GM18498 (cell line): ENCODE measurements around the gene UBASH3B.

Source experiments
- ATAC-seq: cut with Tn5 transposase; IDR thresholded peaks from one replicate; pipeline ENCODE4 v1.9.1; 2021; ENCODE audit warnings: mild to moderate bottlenecking, moderate library complexity; ENCODE audit not compliant: unreplicated experiment

Gene UBASH3B

DNA sequence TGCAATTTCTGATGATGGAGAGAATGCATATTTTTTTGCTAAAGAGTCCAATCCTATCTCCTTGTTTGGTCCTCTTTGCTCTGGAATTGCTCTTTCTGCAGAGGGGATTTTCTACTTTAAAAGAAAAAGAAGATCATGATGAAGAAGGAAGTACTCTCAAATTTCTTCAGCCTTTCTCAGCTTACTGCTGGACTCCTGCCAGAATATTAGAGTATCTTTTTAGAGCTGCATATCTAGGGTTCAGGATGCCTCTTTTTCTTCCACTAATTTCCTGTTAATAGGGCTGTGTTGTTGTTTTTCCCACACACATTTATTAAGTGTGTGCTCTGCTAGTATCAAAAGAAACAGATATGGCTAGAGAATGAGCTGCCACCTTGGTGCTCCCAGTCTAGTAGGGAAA is 18.2 kb downstream of the UBASH3B start:
- no peak for ATAC-seq

DNA sequence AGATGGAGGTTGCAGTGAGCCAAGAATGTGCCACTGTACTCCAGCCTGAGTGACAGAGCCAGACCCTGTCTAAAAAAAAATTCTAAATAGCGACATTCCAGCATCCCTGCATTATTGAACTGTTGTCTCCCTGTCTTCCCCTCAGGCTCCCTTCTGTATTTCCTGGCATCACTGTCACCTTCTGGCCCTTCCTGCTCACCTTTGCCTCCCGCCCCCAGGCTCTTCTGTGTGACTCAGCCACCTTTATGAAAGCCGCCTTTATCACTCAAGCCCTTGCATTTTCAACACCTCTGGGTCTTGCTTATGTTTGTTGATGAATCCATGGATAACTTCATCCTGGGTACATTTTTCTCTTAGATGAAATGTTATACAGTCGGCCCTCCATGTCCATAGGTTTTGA is 21.1 kb downstream of the UBASH3B start:
- ATAC-seq = no peak

- no peak for ATAC-seq
Observed at GRCh38 chr11:122677256-122677655, 21.7 kb downstream of the UBASH3B start.

GRCh38 chr11:122678406-122678805 is 22.9 kb downstream of the UBASH3B start:
- ATAC-seq = no peak

DNA sequence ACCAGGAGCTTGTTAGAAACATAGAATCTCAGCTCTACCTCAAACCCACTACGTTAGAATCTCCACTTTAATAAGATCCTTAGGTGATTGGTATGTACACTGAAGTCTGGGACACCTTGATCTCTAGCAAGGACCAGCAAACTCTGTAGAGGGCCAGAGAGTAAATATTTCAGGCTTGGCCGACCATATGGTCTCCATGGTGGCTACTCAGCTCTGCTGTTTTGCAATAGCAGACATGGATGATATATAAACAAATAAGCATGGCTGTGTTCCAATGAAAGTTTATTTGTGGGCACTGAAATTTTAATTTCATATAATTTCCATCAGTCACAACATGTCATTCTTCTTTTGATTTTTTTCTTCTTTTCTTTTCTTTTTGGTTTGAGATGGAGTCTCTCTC is 23.9 kb downstream of the UBASH3B start:
- ATAC-seq = no peak

DNA sequence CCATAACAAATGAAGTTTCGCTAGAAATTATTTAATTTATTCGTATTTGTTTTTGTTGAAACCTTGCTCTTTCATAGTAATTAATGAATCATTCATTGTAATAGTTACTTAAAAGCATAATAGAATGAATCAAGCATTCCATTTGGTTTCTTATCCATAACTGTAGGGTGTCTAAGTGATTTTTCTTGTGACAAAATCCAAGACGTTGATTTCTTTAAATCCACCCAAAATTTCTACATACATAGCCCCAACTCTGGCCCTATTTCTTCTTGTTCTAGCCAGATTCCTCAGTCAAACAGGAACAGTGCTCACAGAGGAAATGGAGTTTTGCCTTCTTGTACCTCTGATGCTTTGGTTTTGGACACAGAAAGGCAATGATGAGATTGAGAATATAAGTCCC is 25.5 kb downstream of the UBASH3B start:
- ATAC-seq = no peak

GRCh38 chr11:122681735-122682134 is 26.2 kb downstream of the UBASH3B start:
- no peak for ATAC-seq

GRCh38 chr11:122682464-122682863 is 26.9 kb downstream of the UBASH3B start:
- no peak for ATAC-seq

GRCh38 chr11:122685041-122685440 is 29.5 kb downstream of the UBASH3B start:
- no peak for ATAC-seq

- no peak for ATAC-seq
Observed at GRCh38 chr11:122686111-122686510, 30.6 kb downstream of the UBASH3B start.

GRCh38 chr11:122690384-122690783 is 34.9 kb downstream of the UBASH3B start:
- no peak for ATAC-seq

DNA sequence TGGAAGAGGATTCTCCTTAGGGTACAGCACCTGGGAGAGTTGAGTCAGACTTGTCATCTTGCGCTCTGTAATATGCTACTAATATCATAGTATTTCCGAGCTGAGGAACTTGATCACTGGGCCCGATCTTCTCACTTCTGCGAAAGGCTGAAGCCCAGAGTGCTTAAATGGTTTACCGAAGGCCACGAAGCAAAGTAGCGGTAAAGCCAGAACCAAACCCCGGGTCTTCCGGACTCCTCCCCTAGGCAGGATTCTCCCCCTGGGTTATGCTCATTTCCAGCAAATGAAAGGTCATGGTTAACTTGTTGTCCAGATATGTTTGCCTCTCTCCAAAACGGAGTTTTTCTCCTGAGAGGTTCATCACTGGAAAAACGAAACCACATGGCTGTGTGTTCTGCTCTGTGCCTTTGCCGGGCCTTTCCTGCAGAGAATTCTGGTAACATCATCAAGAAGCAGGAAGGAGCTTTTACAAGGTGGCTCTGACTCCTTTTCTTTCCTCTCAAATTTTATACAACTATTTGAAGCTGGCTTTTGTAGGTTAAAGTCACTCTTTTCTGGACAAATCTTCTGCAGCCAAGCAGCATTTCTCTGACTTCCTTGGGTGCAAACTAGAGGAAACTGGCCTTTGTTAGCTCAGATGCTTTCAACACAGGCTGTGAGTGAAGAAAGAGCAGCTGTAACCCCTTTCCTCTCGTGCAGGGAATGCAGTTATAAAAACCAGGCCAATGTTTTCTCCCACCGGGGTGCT is 35.5 kb downstream of the UBASH3B start:
- ATAC-seq = no peak

GRCh38 chr11:122691549-122692150 is 36.1 kb downstream of the UBASH3B start:
- ATAC-seq = no peak

- no peak for ATAC-seq
Observed at GRCh38 chr11:122692444-122692843, 36.9 kb downstream of the UBASH3B start.

- no peak for ATAC-seq
Observed at GRCh38 chr11:122695076-122695615, 39.6 kb downstream of the UBASH3B start.

GRCh38 chr11:122696662-122697061 is 41.1 kb downstream of the UBASH3B start:
- ATAC-seq = peak; percentile 76

GRCh38 chr11:122697636-122698167 is 42.2 kb downstream of the UBASH3B start:
- peak; percentile 69 for ATAC-seq

DNA sequence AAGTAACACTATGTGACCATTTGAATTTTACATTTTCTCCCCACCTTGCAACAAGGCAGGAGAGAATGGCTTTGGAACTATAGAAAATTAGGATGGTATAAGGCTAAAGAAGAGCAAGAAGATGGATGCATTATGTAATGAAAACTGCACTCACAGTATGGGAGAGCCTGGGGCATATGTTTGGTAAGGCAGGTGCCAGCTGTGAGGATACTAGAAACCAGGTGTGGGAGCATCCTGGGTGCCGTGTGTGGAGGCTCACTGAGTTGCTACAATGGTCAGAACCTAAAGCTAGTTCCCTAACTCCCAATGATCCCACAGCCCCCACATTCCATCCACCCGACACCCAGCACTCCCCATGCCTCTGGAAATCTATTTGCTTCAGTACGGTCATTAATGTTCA is 42.9 kb downstream of the UBASH3B start:
- ATAC-seq = no peak

DNA sequence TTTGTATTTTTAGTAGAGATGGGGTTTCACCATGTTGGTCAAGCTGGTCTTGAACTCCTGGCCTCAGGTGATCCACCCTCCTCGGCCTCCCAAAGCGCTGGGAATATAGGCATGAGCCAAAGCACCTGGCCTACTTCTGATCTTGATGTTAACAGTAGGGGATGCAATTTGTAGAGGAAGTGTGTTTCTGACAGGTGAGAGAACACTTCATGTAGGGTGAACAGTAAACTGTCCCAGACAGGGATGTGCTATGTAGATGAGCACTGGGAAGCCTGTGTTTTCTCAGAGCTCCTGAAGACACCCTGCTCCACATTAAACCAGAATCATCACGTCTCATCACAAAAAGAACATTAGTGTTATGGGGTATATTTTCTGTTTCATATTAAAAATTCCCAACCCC is 45.1 kb downstream of the UBASH3B start:
- ATAC-seq = no peak

DNA sequence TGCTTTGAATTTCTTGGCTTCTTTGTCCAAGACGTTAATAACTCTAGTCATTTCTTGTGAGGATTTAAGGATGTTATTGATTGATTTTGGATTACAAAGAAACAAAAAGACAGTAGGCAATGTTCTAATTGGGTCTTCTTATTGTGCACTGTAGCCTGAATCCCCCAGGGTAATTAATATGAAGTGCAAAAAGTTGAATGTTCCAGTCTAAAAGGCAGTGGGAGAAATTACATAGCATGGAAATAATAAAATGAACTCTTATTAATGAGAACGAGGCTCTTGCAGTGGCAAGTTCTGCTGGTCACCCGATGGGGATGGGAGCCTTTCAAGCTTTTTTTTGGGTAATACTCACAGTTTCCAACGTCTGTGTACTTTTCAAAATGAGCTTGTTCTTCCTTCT is 45.6 kb downstream of the UBASH3B start:
- no peak for ATAC-seq

GRCh38 chr11:122703541-122704272 is 48.2 kb downstream of the UBASH3B start:
- no peak for ATAC-seq
